Smooth muscle cell (in vitro differentiated cells): Measurements from ENCODE around the gene PKP4. TPM values are rescaled to one million over a fixed set of nuclear protein-coding genes. Genes with fewer than 3 reads are reported as not detected.

Experiments
- DNase-seq: peaks from one replicate; lab custom pipeline; 2025; ENCODE audit not compliant: unreplicated experiment; lab: John Stamatoyannopoulos, UW
- H2AFZ ChIP-seq: fragments of 200-600 bp; sonication (generic); 2 replicates; pipeline ENCODE4 v1.6.0; 2016; ENCODE audit warnings: antibody characterized with exemption, low read depth, mild to moderate bottlenecking
- H3F3A ChIP-seq: fragments of 200-600 bp; sonication (generic); 2 replicates; pipeline ENCODE4 v1.6.0; 2017; ENCODE audit warnings: antibody characterized with exemption, low read depth
- H3K27ac ChIP-seq: fragments of 200-600 bp; sonication (generic); 2 replicates; pipeline ENCODE4 v1.5.1; 2016; ENCODE audit warnings: low read depth, mild to moderate bottlenecking
- H3K27me3 ChIP-seq: fragments of 200-600 bp; sonication (generic); 2 replicates; pipeline ENCODE4 v1.6.1; 2016; ENCODE audit warnings: low read depth, mild to moderate bottlenecking
- H3K36me3 ChIP-seq: fragments of 200-600 bp; sonication (generic); 2 replicates; pipeline ENCODE4 v1.5.1; 2016; ENCODE audit warnings: low read depth
- H3K4me1 ChIP-seq: fragments of 200-600 bp; sonication (generic); 2 replicates; pipeline ENCODE4 v1.5.1; 2016; ENCODE audit warnings: low read depth
- H3K4me2 ChIP-seq: fragments of 200-600 bp; sonication (generic); 2 replicates; pipeline ENCODE4 v1.6.0; 2016; ENCODE audit warnings: mild to moderate bottlenecking
- H3K4me3 ChIP-seq: fragments of 200-600 bp; sonication (generic); 2 replicates; pipeline ENCODE4 v1.5.1; 2016; ENCODE audit warnings: mild to moderate bottlenecking
- H3K79me2 ChIP-seq: fragments of 200-600 bp; sonication (generic); 2 replicates; pipeline ENCODE4 v1.6.0; 2016; ENCODE audit warnings: low read depth, mild to moderate bottlenecking
- H3K9ac ChIP-seq: fragments of 200-600 bp; sonication (generic); 2 replicates; pipeline ENCODE4 v1.6.0; 2016; ENCODE audit warnings: low read depth
- H3K9me3 ChIP-seq: fragments of 200-600 bp; sonication (generic); replicated peaks from 2 replicates; pipeline ENCODE4 v1.5.1; 2016; ENCODE audit warnings: low read depth
- H4K20me1 ChIP-seq: fragments of 200-600 bp; sonication (generic); 2 replicates; pipeline ENCODE4 v1.6.0; 2016; ENCODE audit warnings: low read depth
- WGBS: methylation state at CpG from one replicate; pipeline ENCODE4 v1.1.7; 2016; ENCODE audit warnings: low lambda C conversion rate; 5-methylcytosine and 5-hydroxymethylcytosine counted together
- polyA plus RNA-seq: library from polyadenylated mRNA; unstranded; fragments of >200 nt; fragmentation: Nextera tagmentation; extraction: Ambion mirVana; gene quantifications from 2 replicates; pipeline ENCODE4 v1.2.1, GENCODE V29; 2016
- total RNA-seq: library from RNA; depleted of rRNA; stranded (reverse); fragments of >200 nt; gene quantifications from 2 replicates; pipeline ENCODE4 v1.2.3, GENCODE V29; 2014
- TF ChIP-seq, protein P1 (sequence below): fragments of 200-600 bp; sonication (generic); IDR thresholded peaks from 2 replicates; pipeline ENCODE4 v1.5.1; 2017; ENCODE audit warnings: borderline replicate concordance, mild to moderate bottlenecking, antibody characterized with exemption; ENCODE audit not compliant: insufficient read depth, poor library complexity, severe bottlenecking

Gene PKP4
- total and polyA plus RNA-seq, 2 experiments from 2014 or later = 2.4 to 14.0 TPM

DNA sequence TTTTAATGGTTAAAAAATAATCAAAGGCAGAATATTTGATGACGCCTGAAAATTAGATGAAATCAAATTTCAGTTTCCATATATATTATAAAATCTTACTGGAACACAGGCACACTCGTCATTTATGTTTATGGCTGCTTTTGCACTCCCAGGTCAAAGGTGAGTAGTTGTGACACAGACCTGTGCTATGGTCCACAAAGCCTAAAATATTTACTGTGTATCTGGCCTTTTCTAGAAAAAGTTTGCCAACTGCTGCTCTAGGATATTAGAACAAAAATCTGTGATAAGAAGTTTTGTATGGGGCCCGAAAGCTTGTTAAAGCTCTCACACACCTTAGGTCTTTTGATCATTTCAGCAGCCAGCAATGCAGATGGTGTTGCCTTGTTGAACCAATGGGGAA lies 104.3 kb downstream of the PKP4 start:
- H3K36me3 ChIP-seq = no peaks in the 10 kb centered on the region
- no peaks in the 10 kb centered on the region for H3K9me3 ChIP-seq
- H3F3A ChIP-seq = no peaks in the 10 kb centered on the region
- H3K27ac ChIP-seq = no peak overlapping the region
- no peak overlapping the region for H3K4me3 ChIP-seq
- H3K9ac ChIP-seq = no peak overlapping the region
- no peaks in the 10 kb centered on the region for H3K79me2 ChIP-seq
- no peaks in the 10 kb centered on the region for H3K4me1 ChIP-seq
- 97% methylated on average over 3 of the region's 3 CpGs for WGBS
- no peak for DNase-seq
- H3K4me2 ChIP-seq = no peak overlapping the region
- no peak overlapping the region for H2AFZ ChIP-seq
- TF ChIP-seq, protein P1, sequence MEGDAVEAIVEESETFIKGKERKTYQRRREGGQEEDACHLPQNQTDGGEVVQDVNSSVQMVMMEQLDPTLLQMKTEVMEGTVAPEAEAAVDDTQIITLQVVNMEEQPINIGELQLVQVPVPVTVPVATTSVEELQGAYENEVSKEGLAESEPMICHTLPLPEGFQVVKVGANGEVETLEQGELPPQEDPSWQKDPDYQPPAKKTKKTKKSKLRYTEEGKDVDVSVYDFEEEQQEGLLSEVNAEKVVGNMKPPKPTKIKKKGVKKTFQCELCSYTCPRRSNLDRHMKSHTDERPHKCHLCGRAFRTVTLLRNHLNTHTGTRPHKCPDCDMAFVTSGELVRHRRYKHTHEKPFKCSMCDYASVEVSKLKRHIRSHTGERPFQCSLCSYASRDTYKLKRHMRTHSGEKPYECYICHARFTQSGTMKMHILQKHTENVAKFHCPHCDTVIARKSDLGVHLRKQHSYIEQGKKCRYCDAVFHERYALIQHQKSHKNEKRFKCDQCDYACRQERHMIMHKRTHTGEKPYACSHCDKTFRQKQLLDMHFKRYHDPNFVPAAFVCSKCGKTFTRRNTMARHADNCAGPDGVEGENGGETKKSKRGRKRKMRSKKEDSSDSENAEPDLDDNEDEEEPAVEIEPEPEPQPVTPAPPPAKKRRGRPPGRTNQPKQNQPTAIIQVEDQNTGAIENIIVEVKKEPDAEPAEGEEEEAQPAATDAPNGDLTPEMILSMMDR = no peak
- no peaks in the 10 kb centered on the region for H4K20me1 ChIP-seq
- no peaks in the 10 kb centered on the region for H3K27me3 ChIP-seq

DNA sequence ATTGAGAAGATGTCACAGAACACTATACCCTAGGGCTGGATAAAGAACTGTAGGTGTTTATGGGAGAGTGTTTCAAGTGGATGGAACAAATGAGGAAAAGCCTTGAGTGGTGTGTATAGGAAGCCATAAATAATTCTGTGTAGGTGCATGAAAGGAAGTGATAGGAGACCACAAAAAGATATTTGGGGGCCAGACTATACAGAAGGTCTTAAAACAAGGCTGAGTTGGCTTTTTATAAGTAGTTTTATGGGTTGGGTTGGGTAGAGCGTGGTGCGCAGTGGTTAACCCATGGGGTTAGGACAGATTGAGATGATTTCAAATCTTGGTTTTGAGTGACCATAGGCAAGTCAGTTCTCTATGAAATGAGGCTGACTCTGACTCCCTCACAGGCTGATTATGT lies 110.5 kb downstream of the PKP4 start:
- no peaks in the 10 kb centered on the region for H3K36me3 ChIP-seq
- no peak overlapping the region for H2AFZ ChIP-seq
- no peak overlapping the region for H3K9ac ChIP-seq
- H3K9me3 ChIP-seq = no peaks in the 10 kb centered on the region
- H4K20me1 ChIP-seq = peaks cover 4% of the 10 kb centered on the region
- 63% methylated on average over 2 of the region's 2 CpGs for WGBS
- H3K4me1 ChIP-seq = no peaks in the 10 kb centered on the region
- H3K4me2 ChIP-seq = no peak overlapping the region
- DNase-seq = no peak
- no peaks in the 10 kb centered on the region for H3F3A ChIP-seq
- H3K79me2 ChIP-seq = no peaks in the 10 kb centered on the region
- H3K27ac ChIP-seq = no peak overlapping the region
- no peaks in the 10 kb centered on the region for H3K27me3 ChIP-seq
- TF ChIP-seq, protein P1 = no peak
- H3K4me3 ChIP-seq = no peak overlapping the region

DNA sequence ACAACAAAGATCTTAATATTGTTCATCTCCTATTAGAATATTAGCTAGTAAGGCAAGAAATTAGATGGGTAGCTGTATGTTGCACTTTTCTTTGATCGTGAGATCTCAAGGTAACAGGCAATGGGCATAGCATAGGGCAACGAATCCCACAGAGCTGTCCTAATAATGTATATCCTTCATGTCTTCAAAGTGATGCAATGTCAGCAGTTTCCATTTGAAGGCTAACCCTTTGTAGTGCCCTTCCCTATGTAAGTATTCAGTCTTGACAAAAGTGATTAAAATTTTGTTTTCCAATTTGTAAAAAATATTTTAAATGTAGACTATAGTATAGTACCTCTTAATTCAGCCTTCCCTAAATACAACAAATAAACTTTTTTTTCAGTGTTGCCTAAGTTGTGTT lies 112.5 kb downstream of the PKP4 start:
- Histone ChIP-seq H4K20me1 (peaks cover 4% of the 10 kb centered on the region), H3K36me3 (no peaks in the 10 kb centered on the region), H3K9me3 (no peaks in the 10 kb centered on the region), H3F3A (no peaks in the 10 kb centered on the region), H2AFZ (no peak overlapping the region), H3K79me2 (no peaks in the 10 kb centered on the region), H3K4me2 (no peak overlapping the region), H3K4me3 (no peak overlapping the region), H3K4me1 (no peaks in the 10 kb centered on the region), H3K27ac (no peak overlapping the region), H3K9ac (no peak overlapping the region), H3K27me3 (no peaks in the 10 kb centered on the region)
- WGBS = 95% methylated on average over 2 of the region's 2 CpGs
- TF ChIP-seq, protein P1 = no peak
- DNase-seq = no peak

DNA sequence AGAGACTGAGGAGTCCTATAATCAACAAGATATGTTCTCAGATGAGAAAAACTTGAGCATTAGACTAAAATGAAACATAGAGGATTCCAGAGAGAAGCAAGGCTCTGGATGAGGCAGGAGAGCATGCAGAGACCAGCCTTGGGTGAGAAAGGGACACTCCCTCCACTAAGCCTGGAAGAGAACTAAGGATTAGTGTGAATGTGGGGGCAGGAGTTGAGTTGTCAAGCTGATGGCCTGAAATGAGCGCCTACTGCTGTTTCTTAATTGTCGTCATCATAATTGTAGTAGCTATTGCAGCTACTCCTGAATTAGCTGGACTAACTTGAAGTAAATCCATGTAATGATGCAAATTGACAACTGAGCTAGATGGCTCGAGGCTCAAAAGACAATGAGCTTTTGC lies 114.1 kb downstream of the PKP4 start:
- no peaks in the 10 kb centered on the region for H3K9me3 ChIP-seq
- no peak overlapping the region for H3K27ac ChIP-seq
- no peaks in the 10 kb centered on the region for H3K36me3 ChIP-seq
- WGBS = 91% methylated on average over 3 of the region's 3 CpGs
- DNase-seq = no peak
- H2AFZ ChIP-seq = no peak overlapping the region
- H3K4me2 ChIP-seq = no peak overlapping the region
- TF ChIP-seq, protein P1 = no peak
- no peak overlapping the region for H3K4me3 ChIP-seq
- H3K9ac ChIP-seq = no peak overlapping the region
- no peaks in the 10 kb centered on the region for H3K4me1 ChIP-seq
- H3F3A ChIP-seq = no peaks in the 10 kb centered on the region
- no peaks in the 10 kb centered on the region for H3K79me2 ChIP-seq
- H3K27me3 ChIP-seq = no peaks in the 10 kb centered on the region
- H4K20me1 ChIP-seq = peaks cover 4% of the 10 kb centered on the region
